RWPE1 (cell line): ENCODE measurements around the gene GLP1R.

Experiments used
- CTCF ChIA-PET: fragments of 350-600 bp; sonication (Branson Sonifier 250); formaldehyde crosslinking; extraction: SDS; loops from one replicate; lab custom pipeline; 2021; lab: Yijun Ruan, JAX
- POLR2A ChIA-PET: fragments of 400-600 bp; formaldehyde crosslinking; extraction: SDS; loops from one replicate; lab custom pipeline; 2020; ENCODE audit warnings: antibody characterized with exemption; ENCODE audit not compliant: low non-redundant PET; lab: Yijun Ruan, JAX
- DNase-seq: peaks from one replicate; pipeline ENCODE4 v3.0.0; 2012; ENCODE audit warnings: low spot score
- H3K27ac ChIP-seq: fragments of 450-650 bp; 2 replicates; pipeline ENCODE4 v1.5.1; 2017
- TF ChIP-seq, protein P1 (sequence below): fragments of 450-650 bp; conservative IDR thresholded peaks from 2 replicates; pipeline ENCODE4 v1.5.1; 2017; ENCODE audit warnings: low read depth, mild to moderate bottlenecking

GLP1R gene

DNA sequence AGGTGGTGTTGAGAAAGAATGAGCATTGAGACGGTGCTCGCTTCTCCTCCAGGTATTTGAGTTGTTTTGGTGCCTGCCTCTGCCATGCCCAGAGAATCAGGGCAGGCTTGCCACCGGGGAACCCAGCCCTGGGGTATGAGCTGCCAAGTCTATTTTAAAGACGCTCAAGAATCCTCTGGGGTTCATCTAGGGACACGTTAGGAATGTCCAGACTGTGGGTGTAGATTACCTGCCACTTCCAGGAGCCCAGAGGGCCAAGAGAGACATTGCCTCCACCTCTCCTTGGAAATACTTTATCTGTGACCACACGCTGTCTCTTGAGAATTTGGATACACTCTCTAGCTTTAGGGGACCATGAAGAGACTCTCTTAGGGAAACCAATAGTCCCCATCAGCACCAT lies 38.1 kb downstream of the GLP1R start:
- H3K27ac ChIP-seq: no peak overlapping the region
- no peak for DNase-seq
- POLR2A ChIA-PET: no interaction called here
- TF ChIP-seq, protein P1, sequence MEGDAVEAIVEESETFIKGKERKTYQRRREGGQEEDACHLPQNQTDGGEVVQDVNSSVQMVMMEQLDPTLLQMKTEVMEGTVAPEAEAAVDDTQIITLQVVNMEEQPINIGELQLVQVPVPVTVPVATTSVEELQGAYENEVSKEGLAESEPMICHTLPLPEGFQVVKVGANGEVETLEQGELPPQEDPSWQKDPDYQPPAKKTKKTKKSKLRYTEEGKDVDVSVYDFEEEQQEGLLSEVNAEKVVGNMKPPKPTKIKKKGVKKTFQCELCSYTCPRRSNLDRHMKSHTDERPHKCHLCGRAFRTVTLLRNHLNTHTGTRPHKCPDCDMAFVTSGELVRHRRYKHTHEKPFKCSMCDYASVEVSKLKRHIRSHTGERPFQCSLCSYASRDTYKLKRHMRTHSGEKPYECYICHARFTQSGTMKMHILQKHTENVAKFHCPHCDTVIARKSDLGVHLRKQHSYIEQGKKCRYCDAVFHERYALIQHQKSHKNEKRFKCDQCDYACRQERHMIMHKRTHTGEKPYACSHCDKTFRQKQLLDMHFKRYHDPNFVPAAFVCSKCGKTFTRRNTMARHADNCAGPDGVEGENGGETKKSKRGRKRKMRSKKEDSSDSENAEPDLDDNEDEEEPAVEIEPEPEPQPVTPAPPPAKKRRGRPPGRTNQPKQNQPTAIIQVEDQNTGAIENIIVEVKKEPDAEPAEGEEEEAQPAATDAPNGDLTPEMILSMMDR: no peak
- CTCF ChIA-PET: no interaction called here

- DNase-seq: no peak
- TF ChIP-seq, protein P1: no peak
- no peak overlapping the region for H3K27ac ChIP-seq
- ChIA-PET POLR2A (no interaction called here), CTCF (interaction anchor here (0.7 kb wide), 1 partner anchor 627 kb away, joined by 4 read pairs; no protein-coding TSS in a partner anchor)
Observed at GRCh38 chr6:39087197-39087596, 38.6 kb downstream of the GLP1R start.

- no peak overlapping the region for H3K27ac ChIP-seq
- no peak for DNase-seq
- ChIA-PET CTCF (interaction anchor here (0.6 kb wide), 1 partner anchor 214 kb away, joined by 3 read pairs; no protein-coding TSS in a partner anchor), POLR2A (interaction anchor here (0.6 kb wide), 1 partner anchor 39 kb away, joined by 3 read pairs; no protein-coding TSS in a partner anchor)
- TF ChIP-seq, protein P1: no peak
Observed at GRCh38 chr6:39088331-39088730, 39.8 kb downstream of the GLP1R start.

GRCh38 chr6:39090036-39090435 lies 41.5 kb downstream of the GLP1R start:
- no peak for DNase-seq
- TF ChIP-seq, protein P1: no peak
- CTCF ChIA-PET: no interaction called here
- POLR2A ChIA-PET: no interaction called here
- no peak overlapping the region for H3K27ac ChIP-seq

GRCh38 chr6:39091220-39091619 lies 42.6 kb downstream of the GLP1R start:
- CTCF ChIA-PET: no interaction called here
- POLR2A ChIA-PET: no interaction called here
- DNase-seq: peak; percentile 20
- no peak overlapping the region for H3K27ac ChIP-seq
- TF ChIP-seq, protein P1: no peak

GRCh38 chr6:39092124-39092523 lies 43.5 kb downstream of the GLP1R start:
- ChIA-PET POLR2A (no interaction called here), CTCF (no interaction called here)
- H3K27ac ChIP-seq: no peak overlapping the region
- no peak for DNase-seq
- TF ChIP-seq, protein P1: no peak
